ENCODE measurements around the gene LARGE1. TPM values are rescaled to one million over a fixed set of nuclear protein-coding genes. Genes with fewer than 3 reads are reported as not detected.

The LARGE1 gene
- total and polyA plus RNA-seq, 2 of the 13 experiments (the other 11 are each of a cell fraction or from before 2014, with no cell fraction given): 8.4 to 11.0 TPM

- WGBS (ENCODE audit: low lambda C conversion rate): 94% methylated on average over 1 of the region's 1 CpG
- no peak overlapping the region for H2AFZ ChIP-seq (ENCODE audit: low read length)
- H3K79me2 ChIP-seq (ENCODE audit: insufficient read depth, low read length): no peaks in the 10 kb centered on the region
- H3K4me2 ChIP-seq (ENCODE audit: low read depth, low read length): no peak overlapping the region
- TF ChIP-seq TOPORS (CRISPR knock-in tag; IDR thresholded peaks at IDR 0.05): no peak
- TF ChIP-seq HNF1B (CRISPR knock-in tag; IDR thresholded peaks at IDR 0.05): no peak
- no peak for TF ChIP-seq STAT5B (CRISPR knock-in tag; IDR thresholded peaks at IDR 0.05)
- no peak for TF ChIP-seq ZNF660 (CRISPR knock-in tag; IDR thresholded peaks at IDR 0.05; ENCODE audit: borderline replicate concordance, low read depth)
- no peak for TF ChIP-seq ZNF558 (CRISPR knock-in tag; IDR thresholded peaks at IDR 0.05; ENCODE audit: borderline replicate concordance)
- no peak for TF ChIP-seq PBX2 (CRISPR knock-in tag; IDR thresholded peaks at IDR 0.05)
- no peak for TF ChIP-seq KAT8 (CRISPR knock-in tag; IDR thresholded peaks at IDR 0.05)
- no peak for TF ChIP-seq TRIM22 (IDR thresholded peaks at IDR 0.05)
- no peak for TF ChIP-seq ZBTB44 (CRISPR knock-in tag; IDR thresholded peaks at IDR 0.05)
- no peak for TF ChIP-seq KLF16 (CRISPR knock-in tag; IDR thresholded peaks at IDR 0.05)
- TF ChIP-seq POLR2AphosphoS5 (IDR thresholded peaks at IDR 0.05; ENCODE audit: low read depth, low read length): no peak
- TF ChIP-seq TCF7L2 (IDR thresholded peaks at IDR 0.05; ENCODE audit: low read depth, low read length): no peak
- TF ChIP-seq ZNF713 (CRISPR knock-in tag; IDR thresholded peaks at IDR 0.05): no peak
- TF ChIP-seq ZNF501 (CRISPR knock-in tag; IDR thresholded peaks at IDR 0.05): no peak
- TF ChIP-seq ZNF841 (CRISPR knock-in tag; IDR thresholded peaks at IDR 0.05; ENCODE audit: borderline replicate concordance): no peak
- POLR2A ChIA-PET: no interaction called here
- H3K9ac ChIP-seq (ENCODE audit: insufficient read depth, low read depth, low read length): no peak overlapping the region
- CTCF ChIA-PET (ENCODE audit: low intra/inter-chr PET ratio, low total read pairs): no interaction called here
- no peak for ATAC-seq
- no TSS peak for BruUV-seq (replicated peaks)
- H3K36me3 ChIP-seq (replicated peaks in 1 of 2; ENCODE audit: control insufficient read depth in 1 of 2, insufficient read depth in 2 of 2, low read length in 2 of 2): peaks cover 0 to 1% of the 10 kb centered on the region in 2 experiments; a peak in 1 of 5 replicates
- H4K20me1 ChIP-seq (ENCODE audit: insufficient read depth, low read length): no peaks in the 10 kb centered on the region
- no peak overlapping the region for H3K4me3 ChIP-seq (replicated peaks in 1 of 3; ENCODE audit: insufficient read depth in 1 of 3, low read depth in 2 of 3, low read length in 3 of 3)
- no peaks in the 10 kb centered on the region for H3K27me3 ChIP-seq (ENCODE audit: control insufficient read depth in 1 of 2, insufficient read depth in 2 of 2, low read length in 2 of 2)
- in situ Hi-C loops (cut with HindIII; ENCODE audit: extremely low pct_ligation_motif_present, low pct_unique_long_range_greater_than_20kb) (no loop called here), intact Hi-C loops (cut with micrococcal nuclease; ENCODE audit: unreplicated experiment) (no loop called here)
- DNase-seq (ENCODE audit: low spot score): no peak
- no peaks in the 10 kb centered on the region for H3K9me3 ChIP-seq (ENCODE audit: low read length)
- FAIRE-seq: no peak
- H3K4me1 ChIP-seq (ENCODE audit: insufficient read depth, low read length): no peaks in the 10 kb centered on the region
- H3K27ac ChIP-seq (ENCODE audit: extremely low read length, insufficient read depth, low read length): no peak overlapping the region
Observed at GRCh38 chr22:33347002-33347401, 573.3 kb downstream of the LARGE1 start.
